A673 (cell line): ENCODE data around the gene BTBD9. TPM values are rescaled to one million over a fixed set of nuclear protein-coding genes. Genes with fewer than 3 reads are reported as not detected.

Experiments used
- BruUV-seq: library from RNA; stranded (reverse); fragments of 400-500 nt; replicated peaks from 2 replicates; lab custom pipeline; 2021; lab: Mats Ljungman, UMichigan
- CTCF ChIA-PET: fragments of 300-600 bp; sonication (Branson Sonifier 250); formaldehyde crosslinking; loops from one replicate; lab custom pipeline; 2022; ENCODE audit warnings: antibody characterized with exemption; lab: Charles Lee
- POLR2A ChIA-PET: fragments of 300-600 bp; sonication (Branson Sonifier 250); formaldehyde crosslinking; loops from one replicate; lab custom pipeline; 2022; ENCODE audit warnings: antibody characterized with exemption; ENCODE audit not compliant: low non-redundant PET; lab: Charles Lee
- DNase-seq: peaks from one replicate; pipeline ENCODE4 v3.0.0-alpha.2; 2015; ENCODE audit warnings: low spot score
- H3K27ac ChIP-seq: fragments of 200-600 bp; sonication (generic); 2 replicates; pipeline ENCODE4 v1.5.1; 2016; ENCODE audit warnings: mixed run types, low read depth, mild to moderate bottlenecking, mixed read lengths, antibody characterized with exemption, low read length; ENCODE audit not compliant: poor library complexity, severe bottlenecking
- H3K27me3 ChIP-seq: fragments of 200-600 bp; sonication (generic); replicated peaks from 2 replicates; pipeline ENCODE4 v1.6.1; 2017; ENCODE audit warnings: mixed run types, low read depth, mild to moderate bottlenecking, mixed read lengths, antibody characterized with exemption, low read length; ENCODE audit not compliant: insufficient read depth, poor library complexity
- H3K36me3 ChIP-seq: fragments of 200-600 bp; sonication (generic); 2 replicates; pipeline ENCODE4 v1.6.1; 2016; ENCODE audit warnings: mixed run types, mild to moderate bottlenecking, mixed read lengths, antibody characterized with exemption, low read length; ENCODE audit not compliant: insufficient read depth, poor library complexity, severe bottlenecking
- H3K4me1 ChIP-seq: fragments of 200-600 bp; sonication (generic); 2 replicates; pipeline ENCODE4 v1.6.1; 2017; ENCODE audit warnings: mixed run types, mild to moderate bottlenecking, mixed read lengths, antibody characterized with exemption, low read length; ENCODE audit not compliant: insufficient read depth, poor library complexity, severe bottlenecking
- H3K4me3 ChIP-seq: fragments of 200-600 bp; sonication (generic); 2 replicates; pipeline ENCODE4 v1.5.1; 2016; ENCODE audit warnings: low read depth, mixed run types, mild to moderate bottlenecking, mixed read lengths, low read length; ENCODE audit not compliant: poor library complexity, severe bottlenecking
- H3K9me3 ChIP-seq: fragments of 200-600 bp; sonication (generic); 2 replicates; pipeline ENCODE4 v1.6.1; 2016; ENCODE audit warnings: mixed run types, low read depth, mild to moderate bottlenecking, mixed read lengths, antibody characterized with exemption, low read length; ENCODE audit not compliant: poor library complexity, severe bottlenecking
- EZH2 ChIP-seq: fragments of 200-600 bp; sonication (generic); IDR thresholded peaks from 2 replicates; pipeline ENCODE4 v1.6.1; 2017; ENCODE audit warnings: borderline replicate concordance, low read depth, mild to moderate bottlenecking, mixed read lengths, antibody characterized with exemption, low read length; ENCODE audit not compliant: poor library complexity, severe bottlenecking
- intact Hi-C: fragments of 100-400 bp; cut with micrococcal nuclease; formaldehyde crosslinking; loops from one replicate; pipeline ENCODE4 v1.10.0; 2022; ENCODE audit not compliant: unreplicated experiment
- total RNA-seq: library from RNA; stranded (reverse); gene quantifications from 2 replicates; pipeline ENCODE4 v1.2.3, GENCODE V29; 2021
- TF ChIP-seq, protein P1 (sequence below): fragments of 300-800, 200-600 bp; sonication (generic); conservative IDR thresholded peaks from 2 replicates; pipeline ENCODE4 v1.5.1; 2017; ENCODE audit warnings: low read depth, mild to moderate bottlenecking, antibody characterized with exemption, low read length, moderate library complexity, mixed read lengths

BTBD9 gene
- total RNA-seq, 1 experiment from 2014 or later, result 8.0 TPM

DNA sequence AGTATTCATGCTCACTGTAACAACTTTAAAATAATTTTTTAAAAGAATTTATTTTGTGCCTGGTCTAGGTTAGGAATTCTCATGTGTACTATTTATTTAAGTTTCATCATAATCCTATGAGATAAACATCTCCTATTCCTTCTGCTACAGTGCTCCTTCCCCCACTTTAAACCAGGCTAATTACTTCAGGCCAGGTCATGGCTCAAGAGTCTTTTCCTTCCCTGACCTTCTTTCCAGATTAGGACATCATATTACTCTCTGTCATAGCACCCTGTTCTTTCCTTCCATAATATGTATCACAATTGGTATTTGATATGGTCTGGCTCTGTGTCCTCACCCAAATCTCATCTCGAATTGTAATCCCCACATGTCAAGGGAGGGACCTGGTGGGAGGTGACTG, 239.0 kb downstream of the BTBD9 start:
- CTCF ChIA-PET, result no interaction called here
- Histone ChIP-seq H3K27me3 (no peaks in the 10 kb centered on the region), H3K4me3 (no peak overlapping the region), H3K27ac (no peak overlapping the region), H3K36me3 (no peaks in the 10 kb centered on the region), H3K9me3 (no peaks in the 10 kb centered on the region), H3K4me1 (peaks cover 3% of the 10 kb centered on the region)
- BruUV-seq, result no TSS peak
- intact Hi-C loops, result no loop called here
- TF ChIP-seq, protein P1, sequence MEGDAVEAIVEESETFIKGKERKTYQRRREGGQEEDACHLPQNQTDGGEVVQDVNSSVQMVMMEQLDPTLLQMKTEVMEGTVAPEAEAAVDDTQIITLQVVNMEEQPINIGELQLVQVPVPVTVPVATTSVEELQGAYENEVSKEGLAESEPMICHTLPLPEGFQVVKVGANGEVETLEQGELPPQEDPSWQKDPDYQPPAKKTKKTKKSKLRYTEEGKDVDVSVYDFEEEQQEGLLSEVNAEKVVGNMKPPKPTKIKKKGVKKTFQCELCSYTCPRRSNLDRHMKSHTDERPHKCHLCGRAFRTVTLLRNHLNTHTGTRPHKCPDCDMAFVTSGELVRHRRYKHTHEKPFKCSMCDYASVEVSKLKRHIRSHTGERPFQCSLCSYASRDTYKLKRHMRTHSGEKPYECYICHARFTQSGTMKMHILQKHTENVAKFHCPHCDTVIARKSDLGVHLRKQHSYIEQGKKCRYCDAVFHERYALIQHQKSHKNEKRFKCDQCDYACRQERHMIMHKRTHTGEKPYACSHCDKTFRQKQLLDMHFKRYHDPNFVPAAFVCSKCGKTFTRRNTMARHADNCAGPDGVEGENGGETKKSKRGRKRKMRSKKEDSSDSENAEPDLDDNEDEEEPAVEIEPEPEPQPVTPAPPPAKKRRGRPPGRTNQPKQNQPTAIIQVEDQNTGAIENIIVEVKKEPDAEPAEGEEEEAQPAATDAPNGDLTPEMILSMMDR, result no peak
- no peak for TF ChIP-seq EZH2
- no peak for DNase-seq
- POLR2A ChIA-PET, result no interaction called here

DNA sequence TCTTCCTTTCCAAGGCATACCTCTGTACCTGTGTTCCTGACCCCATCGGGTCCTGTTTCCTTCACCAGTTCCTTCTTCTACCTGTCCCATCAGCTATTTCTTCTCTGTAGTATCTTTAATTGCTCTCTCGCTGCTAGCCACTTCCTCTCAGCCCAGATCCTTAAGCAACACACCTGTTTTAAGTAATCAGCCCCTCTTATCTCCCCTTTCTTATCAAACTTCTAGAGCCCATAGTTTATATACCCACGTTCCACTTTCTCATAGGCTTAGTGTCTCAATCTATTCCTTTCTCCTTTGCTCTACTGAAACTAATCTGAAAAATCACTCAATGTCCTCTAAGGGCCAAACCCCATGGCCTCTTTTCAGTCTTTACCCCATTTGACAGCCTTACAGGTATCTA, 239.6 kb downstream of the BTBD9 start:
- TF ChIP-seq, protein P1, result no peak
- no peak for TF ChIP-seq EZH2
- H3K4me1 ChIP-seq, result peaks cover 2% of the 10 kb centered on the region
- no TSS peak for BruUV-seq
- no peaks in the 10 kb centered on the region for H3K27me3 ChIP-seq
- H3K36me3 ChIP-seq, result no peaks in the 10 kb centered on the region
- ChIA-PET CTCF (no interaction called here), POLR2A (no interaction called here)
- DNase-seq, result no peak
- no peak overlapping the region for H3K4me3 ChIP-seq
- intact Hi-C loops, result no loop called here
- H3K9me3 ChIP-seq, result no peaks in the 10 kb centered on the region
- H3K27ac ChIP-seq, result no peak overlapping the region

DNA sequence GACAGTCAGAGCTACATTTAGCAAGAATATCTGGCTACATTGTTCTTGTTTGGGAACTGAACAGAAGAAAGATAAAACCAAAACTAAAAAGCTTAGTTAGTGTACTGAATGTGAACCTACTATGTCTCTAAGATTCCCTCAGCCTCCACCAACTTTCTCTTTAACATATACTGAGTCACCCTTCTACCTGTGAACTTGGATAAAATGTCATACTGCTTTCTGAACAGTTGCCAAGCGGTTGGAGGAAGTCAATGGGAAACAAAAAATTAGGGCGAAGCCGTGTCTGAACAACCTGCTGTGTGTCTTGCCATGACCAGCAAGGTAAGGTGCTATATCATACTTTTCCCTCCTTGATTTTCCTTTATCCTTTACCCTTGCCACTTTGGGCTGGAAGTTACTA, 243.5 kb downstream of the BTBD9 start:
- intact Hi-C loops, result no loop called here
- ChIA-PET POLR2A (no interaction called here), CTCF (no interaction called here)
- no TSS peak for BruUV-seq
- DNase-seq, result no peak
- no peaks in the 10 kb centered on the region for H3K36me3 ChIP-seq
- H3K9me3 ChIP-seq, result no peaks in the 10 kb centered on the region
- H3K4me3 ChIP-seq, result no peak overlapping the region
- H3K27ac ChIP-seq, result no peak overlapping the region
- no peak for TF ChIP-seq EZH2
- TF ChIP-seq, protein P1, result no peak
- H3K27me3 ChIP-seq, result no peaks in the 10 kb centered on the region
- no peaks in the 10 kb centered on the region for H3K4me1 ChIP-seq
